Measurements from ENCODE around the gene INSR.

The INSR gene

GRCh38 chr19:7142771-7143170 lies 151.4 kb downstream of the INSR start:
- no peak for DNase-seq (ENCODE audit: low read depth in 2 of 2)

- no peak for DNase-seq (ENCODE audit: low read depth in 2 of 2)
Observed at GRCh38 chr19:7140137-7140536, 154.1 kb downstream of the INSR start.

- DNase-seq (ENCODE audit: low read depth in 2 of 2) = no peak
Observed at GRCh38 chr19:7139095-7139494, 155.1 kb downstream of the INSR start.

- no peak for DNase-seq (ENCODE audit: low read depth in 2 of 2)
Observed at GRCh38 chr19:7138402-7138801, 155.8 kb downstream of the INSR start.

- no peak for DNase-seq (ENCODE audit: low read depth in 2 of 2)
Observed at GRCh38 chr19:7137120-7137519, 157.1 kb downstream of the INSR start.

GRCh38 chr19:7132054-7132453 lies 162.2 kb downstream of the INSR start:
- DNase-seq (ENCODE audit: low read depth in 2 of 2) = no peak

DNA sequence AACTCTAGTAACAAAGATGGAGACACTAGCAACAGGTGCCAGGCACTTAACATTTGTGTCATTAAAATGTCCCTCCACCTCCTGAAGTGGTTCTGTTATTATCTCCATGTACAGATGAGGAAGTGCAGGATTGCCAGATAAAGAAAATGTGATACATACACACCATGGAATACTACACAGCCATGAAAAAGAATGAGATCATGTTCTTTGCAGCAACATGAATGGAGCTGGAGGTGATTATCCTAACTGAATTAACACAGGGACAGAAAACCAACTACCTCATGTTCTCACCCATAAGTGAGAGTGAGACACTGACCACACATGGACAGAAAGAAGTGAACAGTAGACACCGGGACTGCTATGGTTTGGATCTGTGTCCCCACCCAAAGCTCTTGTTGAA lies 164.2 kb downstream of the INSR start:
- DNase-seq (ENCODE audit: low read depth in 2 of 2) = no peak

DNA sequence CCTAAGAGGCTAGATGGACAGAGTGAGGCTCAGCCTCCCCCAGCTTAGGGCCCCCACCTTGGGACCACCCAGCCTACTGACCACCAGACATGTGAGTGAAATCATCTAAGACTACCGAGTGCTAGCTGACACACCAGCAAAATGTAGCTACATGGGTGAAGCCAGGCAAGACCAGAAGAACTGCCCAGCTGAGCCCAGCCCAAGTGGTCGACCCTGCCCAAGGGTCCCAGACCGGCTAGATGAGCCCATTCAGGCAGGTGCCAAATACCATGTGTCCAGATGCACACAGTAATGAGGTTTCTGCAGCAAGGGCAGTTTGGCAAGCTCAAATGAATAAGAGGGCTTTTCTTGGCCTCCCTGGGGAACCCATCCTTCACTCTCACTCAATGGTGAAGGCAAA lies 168.1 kb downstream of the INSR start:
- no peak for DNase-seq (ENCODE audit: low read depth in 2 of 2)

GRCh38 chr19:7125221-7125620 lies 169.0 kb downstream of the INSR start:
- no peak for DNase-seq (ENCODE audit: low read depth in 2 of 2)

DNA sequence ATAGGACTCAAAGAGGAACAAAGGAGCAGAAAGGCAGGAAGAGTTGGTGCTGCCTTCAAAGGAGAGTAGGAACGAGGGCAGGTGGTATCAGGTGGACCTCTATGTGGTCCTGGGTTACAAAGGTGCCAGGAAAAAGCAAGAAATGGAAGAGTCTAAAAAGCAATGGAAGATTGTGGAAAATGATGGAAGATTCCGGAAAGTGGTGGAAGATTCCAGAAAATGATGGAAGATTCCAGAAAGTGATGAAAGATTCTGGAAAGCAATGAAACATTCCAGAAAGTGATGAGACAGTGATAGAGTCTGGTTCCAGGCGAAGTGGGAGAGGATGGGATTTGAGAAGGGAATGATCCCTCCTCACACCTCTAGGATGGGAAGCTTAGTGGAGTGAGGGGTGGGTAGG lies 169.4 kb downstream of the INSR start:
- no peak for DNase-seq (ENCODE audit: low read depth in 2 of 2)

- DNase-seq (ENCODE audit: low read depth in 2 of 2) = no peak
Observed at GRCh38 chr19:7122701-7123100, 171.5 kb downstream of the INSR start.

- no peak for DNase-seq (ENCODE audit: low read depth in 2 of 2)
Observed at GRCh38 chr19:7120499-7120898, 173.7 kb downstream of the INSR start.

DNA sequence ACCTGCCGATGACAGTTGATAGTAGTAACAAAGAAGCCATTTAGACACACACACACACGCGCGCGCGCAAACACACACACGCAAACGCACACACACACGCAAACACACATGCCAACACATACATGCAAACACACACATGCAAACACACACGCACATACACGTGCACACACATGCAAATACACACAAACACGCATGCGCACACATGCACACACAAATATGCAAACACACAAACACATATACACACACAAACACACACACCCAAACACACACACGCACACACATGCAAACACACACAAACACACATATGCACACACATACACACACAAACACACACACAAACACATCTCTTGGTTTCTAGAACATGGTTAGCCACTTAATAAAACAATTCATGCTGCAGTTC lies 174.6 kb downstream of the INSR start:
- DNase-seq (ENCODE audit: low read depth in 2 of 2) = no peak

DNA sequence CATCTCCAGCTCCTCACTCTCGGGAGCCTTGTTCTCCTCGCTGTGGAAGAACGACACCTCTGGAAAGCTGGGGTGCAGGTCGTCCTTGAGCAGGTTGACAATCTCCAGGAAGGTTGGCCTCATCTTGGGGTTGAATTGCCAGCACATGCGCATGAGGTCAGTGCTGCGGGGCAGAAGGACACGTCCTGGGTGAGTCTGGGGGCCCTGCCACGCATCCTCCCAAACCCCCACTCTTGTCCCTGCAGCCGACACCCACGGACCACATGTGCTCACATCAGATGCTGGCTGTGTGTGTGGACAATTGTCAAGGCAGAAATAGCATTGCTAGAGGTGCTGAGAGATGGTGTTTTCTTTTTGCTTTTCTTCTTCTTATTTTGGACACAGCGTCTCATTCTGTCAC lies 177.0 kb downstream of the INSR start:
- DNase-seq (ENCODE audit: low read depth in 2 of 2) = no peak

DNA sequence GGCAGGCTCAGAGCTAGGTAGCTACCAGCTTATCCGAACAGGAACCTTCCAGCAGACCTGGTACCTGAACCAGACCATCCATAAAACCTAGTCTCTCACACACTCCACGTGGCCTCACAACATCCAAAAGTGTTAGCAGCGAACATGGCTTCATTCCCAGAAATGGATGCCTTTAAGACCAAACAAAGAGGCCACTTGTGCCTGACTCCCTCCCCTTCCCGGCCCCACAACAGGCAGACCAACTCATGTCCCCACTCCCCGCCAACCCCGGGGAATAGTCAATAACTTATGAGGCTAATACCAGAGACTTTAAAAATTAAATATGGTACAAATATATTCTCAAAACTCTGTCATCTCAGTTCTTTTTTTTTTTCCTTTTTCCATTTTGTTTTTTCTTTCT lies 178.5 kb downstream of the INSR start:
- DNase-seq (ENCODE audit: low read depth in 2 of 2) = no peak

GRCh38 chr19:7113233-7113632 lies 181.0 kb downstream of the INSR start:
- no peak for DNase-seq (ENCODE audit: low read depth in 2 of 2)

DNA sequence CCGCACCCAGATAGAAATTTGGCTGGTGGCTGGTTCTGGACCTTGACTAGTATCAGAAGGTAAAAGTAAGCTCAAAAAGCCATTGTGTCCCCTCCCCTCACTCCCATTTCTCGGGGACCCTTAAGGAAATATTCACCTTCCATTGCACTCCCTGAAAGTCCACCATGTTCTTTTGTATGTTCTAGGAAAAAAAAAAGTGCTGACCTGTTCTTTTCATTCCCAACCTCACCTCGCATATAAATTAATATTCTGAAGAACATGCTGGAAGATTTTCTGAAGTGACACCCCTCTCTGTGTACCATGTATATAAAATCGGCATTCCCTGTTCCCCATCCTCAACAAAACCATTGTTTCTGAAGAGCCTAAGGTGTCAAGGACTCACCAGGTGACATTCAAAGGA lies 181.5 kb downstream of the INSR start:
- DNase-seq (ENCODE audit: low read depth in 2 of 2) = no peak

DNA sequence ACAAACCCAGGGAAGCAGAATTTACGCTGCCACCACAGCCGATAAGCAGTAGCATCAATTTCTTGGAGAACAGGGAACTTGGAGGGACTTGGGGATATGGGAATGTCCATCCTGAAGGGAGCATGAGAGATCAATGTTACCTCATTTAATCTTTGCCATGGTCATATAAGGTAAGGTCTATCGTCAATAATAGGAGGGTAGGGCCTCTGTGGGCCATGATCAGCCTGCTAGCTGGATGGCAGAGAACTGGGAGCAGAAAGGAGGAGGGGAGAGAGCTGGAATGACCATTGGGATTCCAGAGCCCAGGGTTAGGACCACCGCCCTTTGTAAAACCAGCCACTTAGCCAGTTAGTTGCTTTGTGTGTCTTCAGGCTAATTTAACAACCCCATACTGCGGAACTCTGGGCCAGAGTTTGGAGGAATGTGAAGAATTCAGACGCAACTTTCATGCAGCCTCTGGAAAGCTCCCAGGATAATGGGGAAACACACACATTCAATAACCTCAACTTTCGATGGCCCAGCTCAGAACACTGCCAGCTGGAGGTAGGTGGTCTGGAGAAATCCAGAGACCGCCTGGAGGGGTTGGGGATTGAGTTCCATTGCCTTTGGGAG lies 184.4 kb downstream of the INSR start:
- DNase-seq (ENCODE audit: low read depth in 2 of 2) = no peak

DNA sequence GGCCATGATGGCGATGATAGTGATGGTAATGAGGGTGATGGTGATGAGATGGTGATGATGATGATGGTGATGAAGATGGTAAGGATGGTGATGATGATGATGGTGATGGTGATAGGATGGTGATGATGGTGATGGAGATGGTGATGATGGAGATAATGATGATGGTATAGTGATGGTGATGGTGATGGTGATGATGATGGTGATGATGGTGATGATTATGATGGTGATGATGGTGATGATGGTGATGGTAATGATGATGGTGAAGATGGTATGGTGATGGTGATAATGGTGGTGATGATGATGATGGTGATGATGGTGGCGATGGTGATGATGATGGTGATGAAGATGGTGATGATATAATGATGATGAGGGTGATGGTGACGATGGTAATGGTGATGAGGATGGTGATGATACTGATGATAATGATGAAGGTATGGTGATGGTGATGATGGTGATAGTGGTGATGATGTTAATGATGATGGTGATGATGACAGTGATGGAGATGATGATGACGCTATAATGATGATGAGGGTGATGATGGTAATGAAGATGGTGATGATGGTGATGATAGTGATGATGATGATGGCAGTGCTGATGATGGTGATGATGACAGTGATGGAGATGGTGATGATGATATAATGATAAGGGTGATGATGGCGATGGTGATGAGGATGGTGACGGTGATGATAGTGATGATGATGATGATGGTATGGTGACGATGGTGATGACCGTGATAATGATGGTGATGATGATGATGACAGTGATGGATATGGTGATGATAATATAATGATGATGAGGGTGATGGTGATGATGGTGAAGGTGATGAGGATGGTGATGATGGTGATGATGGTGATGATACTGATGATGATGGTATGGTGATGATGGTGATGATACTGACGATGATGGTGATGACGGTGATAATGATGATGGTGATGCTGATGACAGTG lies 187.2 kb downstream of the INSR start:
- DNase-seq (ENCODE audit: low read depth in 2 of 2) = no peak

DNA sequence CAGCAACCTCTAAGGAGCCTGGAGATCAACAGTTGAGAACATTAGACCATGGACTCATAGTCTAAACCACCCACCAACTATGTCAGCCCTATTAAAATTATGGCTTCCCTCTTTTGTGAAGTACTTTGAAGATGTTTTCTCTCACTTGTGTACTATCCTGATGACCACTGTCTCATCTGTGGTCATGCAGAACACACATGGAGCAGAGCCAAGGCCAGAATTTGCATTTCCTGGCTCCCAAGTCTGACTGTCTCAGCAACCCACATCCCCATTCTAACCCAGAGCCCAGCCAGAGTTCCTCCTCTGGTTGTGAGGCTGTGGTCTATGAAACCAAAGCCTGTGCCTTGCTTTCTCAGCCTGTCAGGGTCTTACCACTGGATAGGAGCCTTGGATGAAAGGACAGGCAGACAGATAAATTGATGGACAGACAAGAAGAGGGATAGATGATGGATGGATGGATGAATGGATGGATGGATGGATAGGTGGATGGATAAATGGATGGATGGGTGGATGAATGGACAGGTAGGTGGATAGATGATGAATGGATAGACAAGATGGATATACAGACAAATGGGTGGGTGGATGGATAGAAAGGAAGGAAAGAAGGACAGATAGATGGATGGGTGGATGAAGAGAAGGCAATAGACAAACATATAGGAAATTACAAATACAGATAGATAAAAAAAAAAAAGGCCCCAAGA lies 189.3 kb downstream of the INSR start:
- no peak for DNase-seq (ENCODE audit: low read depth in 2 of 2)

DNA sequence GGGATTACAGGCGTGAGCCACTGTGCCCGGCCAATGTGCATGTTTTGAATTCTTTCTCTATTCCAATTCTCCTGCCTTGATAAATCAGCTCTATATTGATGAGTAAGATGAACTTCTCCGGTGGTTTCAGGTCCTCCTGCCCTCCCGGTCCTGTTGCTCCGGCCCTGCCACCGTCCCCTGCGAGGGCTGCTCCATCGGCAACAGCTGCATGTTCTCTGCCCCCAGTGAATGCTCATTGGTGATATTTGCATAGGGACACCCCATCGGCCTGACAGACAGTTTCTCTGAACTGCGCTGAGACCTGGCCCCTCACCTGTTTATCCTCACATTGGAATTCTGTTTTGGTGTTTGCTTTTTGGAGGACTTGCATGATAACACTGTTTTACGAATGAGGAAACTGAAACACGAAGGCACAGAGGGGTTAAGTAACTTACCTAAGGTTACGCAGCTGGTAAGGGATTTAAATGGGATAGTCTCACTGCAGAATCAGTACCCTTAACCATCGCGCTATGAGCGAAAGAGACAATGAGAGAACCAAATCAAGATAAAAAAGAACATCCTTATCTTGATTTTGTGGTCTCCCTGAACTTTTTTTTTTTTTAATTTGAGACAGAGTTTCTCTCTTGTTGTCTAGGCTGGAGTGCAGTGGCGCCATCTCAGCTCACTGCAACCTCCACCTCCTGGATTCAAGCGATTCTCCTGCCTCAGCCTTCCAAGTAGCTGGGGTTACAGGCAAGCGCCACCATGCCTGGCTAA lies 192.5 kb downstream of the INSR start:
- DNase-seq (ENCODE audit: low read depth in 2 of 2) = no peak

DNA sequence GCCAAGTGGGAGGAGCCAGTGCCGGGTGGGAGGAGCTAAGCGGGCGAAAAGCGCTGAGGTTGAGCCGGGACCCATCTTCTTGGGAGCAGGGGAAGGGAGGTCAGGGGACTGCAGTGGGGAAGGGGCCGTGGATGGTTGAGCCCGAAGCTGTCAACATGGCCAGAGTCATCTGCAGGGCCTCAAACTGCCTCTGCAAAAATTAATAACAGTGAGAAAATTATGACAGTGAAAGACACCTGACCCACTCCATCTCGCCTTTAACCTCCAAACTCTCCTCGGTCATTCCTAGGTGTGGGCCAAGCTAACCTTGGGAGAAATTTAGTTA lies 194.7 kb downstream of the INSR start:
- DNase-seq (ENCODE audit: low read depth in 2 of 2) = peak; percentile 82 to 83
